IPS DF 6.9 (cell line): Measurements from ENCODE around the gene CD244.
"Not testable (repeated sequence)": the region's sequence is repeated elsewhere in the genome, so short reads cannot be mapped to it uniquely, and the experiment has no call there.

Experiments
- DNase-seq: peaks from one replicate; pipeline ENCODE4 v3.0.0-alpha.2; 2013; ENCODE audit warnings: low read depth, low spot score
- H3K27ac ChIP-seq: one replicate; pipeline ENCODE4 v1.5.1; 2013; ENCODE audit warnings: low read length, control low read depth
- H3K27me3 ChIP-seq: 2 replicates; pipeline ENCODE4 v1.6.1; 2013; ENCODE audit warnings: mild to moderate bottlenecking, low read length; ENCODE audit not compliant: control insufficient read depth, insufficient read depth
- H3K36me3 ChIP-seq: 2 replicates; pipeline ENCODE4 v1.6.1; 2013; ENCODE audit warnings: low read length; ENCODE audit not compliant: control insufficient read depth, insufficient read depth
- H3K4me1 ChIP-seq: 2 replicates; pipeline ENCODE4 v1.6.1; 2013; ENCODE audit warnings: low read length; ENCODE audit not compliant: control insufficient read depth, insufficient read depth
- H3K4me3 ChIP-seq: 2 replicates; pipeline ENCODE4 v1.5.1; 2013; ENCODE audit warnings: mild to moderate bottlenecking, low read length
- H3K9me3 ChIP-seq: 2 replicates; pipeline ENCODE4 v1.6.1; 2013; ENCODE audit warnings: low read length, inconsistent platforms; ENCODE audit not compliant: control insufficient read depth, insufficient read depth
- WGBS: extraction: QIAGEN DNeasy Blood & Tissue Kit; methylation state at CpG from one replicate; pipeline ENCODE4 v1.1.7; 2013; ENCODE audit warnings: mixed read lengths, missing lambda C conversion rate; ENCODE audit not compliant: insufficient read length, insufficient coverage; 5-methylcytosine and 5-hydroxymethylcytosine counted together

Gene CD244

DNA sequence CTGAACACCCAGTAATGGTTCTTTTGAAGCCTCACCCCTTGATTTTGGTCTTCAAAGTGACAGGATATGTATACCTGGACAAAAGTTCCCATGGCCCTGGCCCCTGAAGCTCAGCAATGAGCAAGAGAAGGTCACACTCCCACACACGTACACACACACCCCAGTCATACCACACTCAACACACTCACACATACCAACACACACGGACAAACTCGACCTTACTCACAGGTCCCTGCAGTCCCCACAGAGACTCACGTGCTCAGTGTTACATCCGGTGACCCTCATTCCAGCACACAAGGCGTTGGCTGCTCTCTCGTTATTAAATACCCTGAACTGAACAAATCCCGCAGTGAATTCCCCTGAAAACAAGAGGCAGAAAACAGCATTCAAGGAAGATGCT, 16.4 kb upstream of the CD244 start:
- DNase-seq, result no peak
- H3K4me3 ChIP-seq, result no peak overlapping the region
- WGBS, result no CpG with 5 or more reads among the region's 8 CpGs

DNA sequence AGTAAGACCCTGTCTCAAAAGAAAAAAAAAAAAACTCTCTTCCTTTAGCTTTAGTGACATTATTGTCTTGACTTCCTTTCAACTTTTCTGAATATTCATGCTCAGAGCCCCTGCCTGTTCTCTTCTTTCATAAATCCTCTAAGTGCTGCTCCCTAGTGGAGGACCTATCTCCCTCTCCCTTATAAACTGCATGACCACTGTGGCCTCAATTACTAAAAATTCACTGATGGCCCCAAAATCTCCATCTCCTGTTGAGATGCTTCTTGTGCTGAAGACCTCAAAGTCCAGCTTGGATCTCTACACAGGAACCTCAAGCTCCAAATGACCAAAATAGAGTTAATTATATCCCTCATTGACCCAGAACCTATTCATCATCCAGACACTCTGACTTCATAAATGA, 14.5 kb upstream of the CD244 start:
- Histone ChIP-seq H3K36me3 (no peaks in the 10 kb centered on the region), H3K9me3 (no peaks in the 10 kb centered on the region), H3K27ac (no peak overlapping the region), H3K27me3 (no peaks in the 10 kb centered on the region), H3K4me3 (no peak overlapping the region), H3K4me1 (no peaks in the 10 kb centered on the region)
- no peak for DNase-seq

More for the DNA sequence above, 16.4 kb upstream of the CD244 start:
- H3K27me3 ChIP-seq, result no peaks in the 10 kb centered on the region
- no peaks in the 10 kb centered on the region for H3K9me3 ChIP-seq
- no peaks in the 10 kb centered on the region for H3K36me3 ChIP-seq
- no peak overlapping the region for H3K27ac ChIP-seq
- H3K4me1 ChIP-seq, result no peaks in the 10 kb centered on the region

DNA sequence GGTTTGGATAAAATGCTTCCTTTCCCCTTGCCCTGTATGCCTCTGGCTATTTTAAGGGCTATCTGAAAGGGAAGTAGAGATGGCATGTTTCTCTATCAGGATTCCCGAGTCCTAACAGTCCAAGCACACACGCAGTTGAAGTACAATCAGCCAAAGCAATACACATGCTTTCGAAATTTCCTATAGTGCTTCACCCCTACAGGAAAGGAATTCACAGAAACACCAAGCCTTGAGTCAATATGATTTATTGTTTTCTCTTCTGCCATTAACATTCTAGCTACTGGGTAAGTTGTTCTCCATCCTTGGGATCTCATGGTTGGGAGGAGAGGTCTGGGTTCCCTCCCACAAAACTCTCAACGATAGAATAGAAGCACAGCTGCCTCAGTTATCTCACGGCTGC, 13.6 kb upstream of the CD244 start:
- no peak overlapping the region for H3K4me3 ChIP-seq
- DNase-seq, result no peak
- H3K36me3 ChIP-seq, result no peaks in the 10 kb centered on the region

DNA sequence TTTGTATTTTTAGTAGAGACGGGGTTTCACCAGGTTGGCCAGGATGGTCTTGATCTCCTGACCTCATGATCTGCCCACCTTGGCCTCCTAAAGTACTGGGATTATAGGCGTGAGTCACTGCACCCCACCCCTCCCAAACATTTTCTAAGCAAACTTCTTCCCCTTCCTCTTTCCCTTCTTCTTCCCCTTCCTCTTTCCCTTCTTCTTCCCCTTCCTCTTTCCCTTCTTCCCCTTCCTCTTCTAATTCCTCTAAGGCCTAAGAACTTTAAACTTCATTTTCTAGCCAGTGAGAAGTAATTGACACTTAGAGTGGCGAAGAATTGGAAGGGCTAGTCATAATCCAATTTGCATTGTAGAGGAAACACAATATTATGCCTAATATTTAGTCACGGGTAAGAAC, 12.9 kb upstream of the CD244 start:
- WGBS, result no CpG with 5 or more reads among the region's 4 CpGs
- not testable (repeated sequence) for DNase-seq, H3K36me3 ChIP-seq, H3K27me3 ChIP-seq, H3K4me3 ChIP-seq, H3K4me1 ChIP-seq, H3K27ac ChIP-seq, H3K9me3 ChIP-seq

More for the DNA sequence above, 13.6 kb upstream of the CD244 start:
- no peaks in the 10 kb centered on the region for H3K27me3 ChIP-seq
- no peak overlapping the region for H3K27ac ChIP-seq
- WGBS, result no CpG with 5 or more reads among the region's 5 CpGs
- no peaks in the 10 kb centered on the region for H3K9me3 ChIP-seq
- H3K4me1 ChIP-seq, result no peaks in the 10 kb centered on the region

DNA sequence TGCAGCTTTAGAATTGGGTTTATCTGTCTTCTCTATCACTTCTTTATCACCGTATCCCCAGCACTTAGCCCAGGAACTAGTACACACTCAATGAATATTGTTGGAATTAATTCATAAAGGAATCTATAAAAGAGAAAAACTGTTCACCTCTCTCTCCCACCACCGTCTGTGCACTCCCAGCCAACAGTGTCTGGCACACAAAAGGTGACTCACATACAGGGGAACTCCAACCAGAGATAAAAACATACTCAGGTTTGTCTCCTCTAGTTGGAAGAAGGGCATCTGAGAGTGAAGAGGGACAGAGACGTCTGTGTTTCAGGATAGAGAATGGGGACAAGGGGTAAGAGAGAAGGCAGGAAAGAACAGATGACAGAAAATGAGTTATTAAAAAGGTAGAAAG, 12.2 kb upstream of the CD244 start:
- Histone ChIP-seq H3K27ac (no peak overlapping the region), H3K9me3 (no peaks in the 10 kb centered on the region), H3K36me3 (no peaks in the 10 kb centered on the region), H3K27me3 (no peaks in the 10 kb centered on the region), H3K4me1 (no peaks in the 10 kb centered on the region), H3K4me3 (no peak overlapping the region)
- no peak for DNase-seq
- WGBS, result no CpG with 5 or more reads among the region's 3 CpGs

DNA sequence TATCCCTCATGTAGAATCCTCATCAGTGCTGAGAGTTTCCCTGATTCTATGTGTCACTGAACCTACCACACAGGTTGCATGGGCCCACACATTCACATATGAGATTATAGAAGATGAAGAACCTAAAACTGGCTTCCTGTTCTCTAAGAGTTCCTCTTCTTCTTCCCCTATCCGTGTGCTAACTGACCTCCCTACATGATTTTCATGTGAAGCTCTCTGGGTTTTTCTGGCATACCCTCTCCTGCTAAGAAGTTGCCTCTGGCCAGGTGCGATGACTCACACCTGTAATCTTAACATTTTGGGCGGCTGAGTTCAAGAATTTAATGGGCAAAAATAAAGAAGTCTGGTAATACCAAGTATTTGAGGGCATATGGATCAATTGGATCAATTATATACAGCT, 5.5 kb upstream of the CD244 start:
- no CpG with 5 or more reads among the region's 3 CpGs for WGBS
- DNase-seq, result no peak
- Histone ChIP-seq H3K9me3 (no peaks in the 10 kb centered on the region), H3K36me3 (no peaks in the 10 kb centered on the region), H3K27ac (no peak overlapping the region), H3K4me1 (no peaks in the 10 kb centered on the region), H3K4me3 (no peak overlapping the region), H3K27me3 (no peaks in the 10 kb centered on the region)

DNA sequence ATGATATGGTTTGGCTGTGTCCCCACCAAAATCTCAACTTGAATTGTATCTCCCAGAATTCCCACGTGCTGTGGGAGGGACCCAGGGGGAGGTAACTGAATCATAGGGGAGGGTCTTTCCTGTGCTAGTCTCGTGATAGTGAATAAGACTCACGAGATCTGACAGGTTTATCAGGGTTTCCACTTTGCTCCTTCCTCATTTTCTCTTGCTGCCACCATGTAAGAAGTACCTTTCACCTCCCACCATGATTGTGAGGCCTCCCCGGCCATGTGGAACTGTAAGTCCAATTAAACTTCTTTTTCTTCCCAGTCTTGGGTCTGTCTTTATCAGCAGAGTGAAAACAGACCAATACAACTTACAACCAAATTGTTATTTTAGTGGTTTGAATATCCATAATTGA, 5.0 kb upstream of the CD244 start:
- not testable (repeated sequence) for H3K9me3 ChIP-seq, H3K4me1 ChIP-seq, H3K27me3 ChIP-seq, H3K4me3 ChIP-seq, H3K27ac ChIP-seq, DNase-seq, H3K36me3 ChIP-seq
- no CpG with 5 or more reads among the region's 4 CpGs for WGBS

DNA sequence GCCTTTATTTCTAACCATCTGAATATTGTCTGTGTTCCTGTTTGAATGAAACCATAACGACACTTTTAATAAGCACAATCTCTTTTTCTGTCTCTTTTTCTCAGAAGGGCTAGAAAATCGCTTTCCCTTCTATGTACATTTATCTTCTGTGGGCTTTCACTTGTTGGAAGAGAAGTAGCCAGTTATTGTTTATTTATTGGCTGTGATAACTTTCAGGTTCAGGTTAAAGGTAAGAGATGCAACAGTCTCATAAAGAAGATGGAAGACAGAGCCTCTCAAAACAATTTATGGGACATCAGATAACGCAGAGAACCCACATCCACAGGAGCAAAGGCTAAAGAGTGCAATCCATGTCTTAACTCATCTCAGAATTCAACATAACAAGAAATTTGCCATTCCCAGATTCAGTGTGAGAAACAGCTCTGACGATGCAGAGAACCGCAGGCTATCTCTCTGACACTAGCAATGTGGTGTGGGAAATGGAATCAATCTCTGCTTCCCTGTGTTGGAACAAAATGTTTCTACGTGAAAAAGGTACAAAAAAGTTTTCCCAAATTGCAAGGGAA, 4.1 kb upstream of the CD244 start:
- Histone ChIP-seq H3K4me3 (no peak overlapping the region), H3K4me1 (no peaks in the 10 kb centered on the region; the same call in 1 of the 2 replicates), H3K27me3 (no peaks in the 10 kb centered on the region), H3K27ac (no peak overlapping the region), H3K36me3 (no peaks in the 10 kb centered on the region), H3K9me3 (no peaks in the 10 kb centered on the region)
- no peak for DNase-seq
- no CpG with 5 or more reads among the region's 6 CpGs for WGBS

DNA sequence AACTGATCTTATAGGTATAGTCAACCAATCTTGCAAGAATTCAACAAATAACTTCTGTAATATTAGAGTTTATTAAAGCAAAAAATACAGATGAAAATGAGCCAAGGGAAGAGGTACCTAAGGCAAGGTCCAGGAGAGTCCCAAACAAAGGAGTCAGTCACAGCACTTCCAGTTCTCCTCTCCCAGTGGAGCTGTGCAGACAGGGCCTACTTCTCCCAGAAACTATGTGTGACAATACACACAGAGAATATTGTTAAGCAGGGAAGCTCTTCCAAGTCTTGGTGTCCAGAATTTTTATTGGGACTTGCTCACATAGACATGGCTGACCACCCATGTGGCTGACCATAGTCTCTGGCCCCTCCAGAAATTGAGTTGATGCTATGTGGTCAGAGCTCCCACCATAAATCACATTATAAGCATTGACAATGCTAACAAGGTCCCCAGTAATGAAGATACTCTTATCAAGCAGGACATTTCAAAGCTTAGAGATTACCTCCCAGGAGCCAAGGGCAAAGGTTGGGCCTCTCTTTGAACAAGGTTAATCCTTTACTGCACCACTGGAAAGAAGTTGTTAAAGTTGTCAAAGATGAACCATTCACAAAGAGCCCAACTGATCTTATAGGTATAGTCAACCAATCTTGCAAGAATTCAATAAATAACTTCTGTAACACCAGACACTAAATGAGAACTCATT, 3.5 kb upstream of the CD244 start:
- Histone ChIP-seq H3K4me3 (no peak overlapping the region), H3K9me3 (no peaks in the 10 kb centered on the region), H3K27me3 (no peaks in the 10 kb centered on the region), H3K36me3 (no peaks in the 10 kb centered on the region), H3K27ac (no peak overlapping the region), H3K4me1 (no peaks in the 10 kb centered on the region; the same call in 1 of the 2 replicates)
- no peak for DNase-seq

DNA sequence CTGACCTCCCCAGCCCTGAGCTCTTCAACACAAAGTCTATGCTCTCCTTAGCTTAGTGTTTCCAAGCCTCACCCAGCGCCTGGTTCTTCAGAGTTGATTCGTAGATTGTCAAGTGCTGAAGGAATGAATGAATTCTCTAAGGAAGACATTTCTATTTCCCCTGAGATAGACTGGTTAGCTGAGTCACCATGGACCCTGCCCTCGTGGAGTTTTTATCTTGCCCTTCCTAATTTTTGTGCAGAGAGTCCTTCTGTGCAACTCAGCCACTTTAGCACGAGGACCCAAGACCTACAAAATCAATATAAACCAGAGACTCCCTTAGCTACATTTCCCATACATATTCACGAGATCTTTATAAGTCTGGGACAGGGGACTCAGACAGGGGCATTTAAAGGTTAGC, 2.6 kb upstream of the CD244 start:
- H3K9me3 ChIP-seq, result no peaks in the 10 kb centered on the region
- WGBS, result no CpG with 5 or more reads among the region's 5 CpGs
- no peaks in the 10 kb centered on the region for H3K27me3 ChIP-seq
- H3K4me1 ChIP-seq, result no peaks in the 10 kb centered on the region; the same call in 1 of the 2 replicates
- no peak overlapping the region for H3K27ac ChIP-seq
- H3K36me3 ChIP-seq, result no peaks in the 10 kb centered on the region
- no peak for DNase-seq
- H3K4me3 ChIP-seq, result no peak overlapping the region

DNA sequence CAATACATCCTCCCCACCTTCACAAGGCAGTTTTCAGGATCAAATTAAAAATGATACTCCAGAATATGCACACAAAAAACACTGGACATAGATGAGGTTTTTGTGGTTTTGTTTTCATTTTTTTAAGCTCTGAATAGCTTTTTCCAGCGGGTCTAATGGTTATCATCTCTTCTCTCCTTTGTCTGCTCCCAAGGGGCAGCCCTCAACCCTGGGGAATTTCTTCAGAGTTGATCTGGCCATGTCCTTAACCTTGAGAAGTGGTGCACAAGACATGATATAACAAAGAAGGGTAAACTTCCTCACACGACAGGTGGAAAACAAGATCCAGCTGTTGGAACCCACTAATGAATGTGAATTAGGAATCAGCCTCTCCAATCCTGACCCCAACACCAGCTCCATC, 1.5 kb upstream of the CD244 start:
- no peak overlapping the region for H3K27ac ChIP-seq
- no peak for DNase-seq
- H3K27me3 ChIP-seq, result no peaks in the 10 kb centered on the region

More for the DNA sequence above, 1.5 kb upstream of the CD244 start:
- WGBS, result no CpG with 5 or more reads among the region's 2 CpGs
- Histone ChIP-seq H3K9me3 (no peaks in the 10 kb centered on the region), H3K4me1 (no peaks in the 10 kb centered on the region; the same call in 1 of the 2 replicates), H3K4me3 (no peak overlapping the region), H3K36me3 (no peaks in the 10 kb centered on the region)
